HG03095 (cell line): ENCODE results near the gene RIT2.
"Not testable (repeated sequence)": the region's sequence is repeated elsewhere in the genome, so short reads cannot be mapped to it uniquely, and the experiment has no call there.

Experiments used
- ATAC-seq: cut with Tn5 transposase; IDR thresholded peaks from one replicate; pipeline ENCODE4 v1.9.1; 2021; ENCODE audit warnings: moderate library complexity; ENCODE audit not compliant: unreplicated experiment

Gene RIT2

GRCh38 chr18:42778445-42779042 is 336.9 kb downstream of the RIT2 start:
- no peak for ATAC-seq

GRCh38 chr18:42778024-42778423 is 337.5 kb downstream of the RIT2 start:
- ATAC-seq: no peak

- ATAC-seq: no peak
Observed at GRCh38 chr18:42773870-42774269, 341.6 kb downstream of the RIT2 start.

- ATAC-seq: no peak
Observed at GRCh38 chr18:42771936-42772335, 343.5 kb downstream of the RIT2 start.

GRCh38 chr18:42765302-42765701 is 350.2 kb downstream of the RIT2 start:
- ATAC-seq: no peak

GRCh38 chr18:42760290-42760689 is 355.2 kb downstream of the RIT2 start:
- no peak for ATAC-seq

GRCh38 chr18:42758852-42759251 is 356.6 kb downstream of the RIT2 start:
- no peak for ATAC-seq

GRCh38 chr18:42756214-42756613 is 359.3 kb downstream of the RIT2 start:
- no peak for ATAC-seq

- ATAC-seq: no peak
Observed at GRCh38 chr18:42752916-42753315, 362.6 kb downstream of the RIT2 start.

- no peak for ATAC-seq
Observed at GRCh38 chr18:42746794-42747193, 368.7 kb downstream of the RIT2 start.

GRCh38 chr18:42745931-42746330 is 369.6 kb downstream of the RIT2 start:
- ATAC-seq: no peak

- no peak for ATAC-seq
Observed at GRCh38 chr18:42745171-42745570, 370.3 kb downstream of the RIT2 start.

GRCh38 chr18:42743373-42744138 is 371.9 kb downstream of the RIT2 start:
- ATAC-seq: no peak

- no peak for ATAC-seq
Observed at GRCh38 chr18:42742969-42743368, 372.5 kb downstream of the RIT2 start.

- no peak for ATAC-seq
Observed at GRCh38 chr18:42742474-42742873, 373.0 kb downstream of the RIT2 start.

GRCh38 chr18:42741805-42742347 is 373.6 kb downstream of the RIT2 start:
- not testable (repeated sequence) for ATAC-seq

- ATAC-seq: not testable (repeated sequence)
Observed at GRCh38 chr18:42741299-42741698, 374.2 kb downstream of the RIT2 start.

GRCh38 chr18:42736074-42736473 is 379.4 kb downstream of the RIT2 start:
- ATAC-seq: no peak

GRCh38 chr18:42734520-42734919 is 381.0 kb downstream of the RIT2 start:
- ATAC-seq: no peak

- no peak for ATAC-seq
Observed at GRCh38 chr18:42730272-42730671, 385.2 kb downstream of the RIT2 start.

- no peak for ATAC-seq
Observed at GRCh38 chr18:42719221-42719620, 396.3 kb downstream of the RIT2 start.

- no peak for ATAC-seq
Observed at GRCh38 chr18:42712065-42712464, 403.4 kb downstream of the RIT2 start.
